ENCODE data around the gene SBK1.
"Not testable (repeated sequence)": the region's sequence is repeated elsewhere in the genome, so short reads cannot be mapped to it uniquely, and the experiment has no call there.

DNA sequence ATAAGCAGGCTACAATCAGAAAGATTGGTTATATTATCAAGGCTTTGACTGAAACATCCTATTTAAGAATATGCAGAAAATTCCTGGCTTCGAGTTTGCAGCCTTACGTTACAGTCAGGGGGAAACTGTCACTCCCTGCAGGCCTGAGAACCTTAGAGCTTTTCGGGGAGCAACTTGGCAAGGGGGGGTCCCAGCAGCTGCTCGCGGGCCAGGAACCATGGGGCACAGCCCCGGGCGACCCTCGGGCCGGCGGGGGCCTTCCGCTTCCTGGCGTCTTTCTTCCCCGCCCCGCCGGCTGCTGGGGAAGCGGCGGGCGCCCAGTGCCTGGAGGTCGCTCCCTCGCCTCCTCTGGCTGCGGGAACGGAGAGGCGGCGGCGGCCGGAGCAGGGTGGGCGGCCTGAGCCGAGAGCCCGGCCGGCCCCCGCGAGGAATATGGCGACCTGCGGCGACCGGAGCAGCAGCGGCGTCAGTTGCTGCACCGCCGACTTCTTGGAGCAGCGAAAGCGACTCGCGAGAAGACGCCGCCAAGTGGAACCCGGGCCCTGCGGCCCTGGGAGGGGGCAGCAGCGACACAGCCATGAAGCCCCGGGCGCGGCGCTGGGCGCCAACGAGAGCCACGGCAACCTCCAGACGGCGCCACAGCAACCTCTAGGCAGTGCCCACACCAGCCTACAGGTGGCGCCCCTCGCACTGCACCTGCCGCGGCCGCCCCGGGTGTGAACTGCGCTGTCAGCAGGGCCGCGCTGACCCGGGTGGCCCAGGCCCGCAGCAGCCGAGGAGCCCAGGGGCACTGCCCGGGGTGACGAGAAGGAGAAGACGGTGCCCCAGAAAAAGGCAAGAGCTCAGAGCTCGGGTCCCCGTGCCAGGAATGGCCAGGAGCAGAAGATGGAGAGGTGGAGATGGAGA, 72.2 kb downstream of the SBK1 start:
- TF ChIP-seq, protein P1, sequence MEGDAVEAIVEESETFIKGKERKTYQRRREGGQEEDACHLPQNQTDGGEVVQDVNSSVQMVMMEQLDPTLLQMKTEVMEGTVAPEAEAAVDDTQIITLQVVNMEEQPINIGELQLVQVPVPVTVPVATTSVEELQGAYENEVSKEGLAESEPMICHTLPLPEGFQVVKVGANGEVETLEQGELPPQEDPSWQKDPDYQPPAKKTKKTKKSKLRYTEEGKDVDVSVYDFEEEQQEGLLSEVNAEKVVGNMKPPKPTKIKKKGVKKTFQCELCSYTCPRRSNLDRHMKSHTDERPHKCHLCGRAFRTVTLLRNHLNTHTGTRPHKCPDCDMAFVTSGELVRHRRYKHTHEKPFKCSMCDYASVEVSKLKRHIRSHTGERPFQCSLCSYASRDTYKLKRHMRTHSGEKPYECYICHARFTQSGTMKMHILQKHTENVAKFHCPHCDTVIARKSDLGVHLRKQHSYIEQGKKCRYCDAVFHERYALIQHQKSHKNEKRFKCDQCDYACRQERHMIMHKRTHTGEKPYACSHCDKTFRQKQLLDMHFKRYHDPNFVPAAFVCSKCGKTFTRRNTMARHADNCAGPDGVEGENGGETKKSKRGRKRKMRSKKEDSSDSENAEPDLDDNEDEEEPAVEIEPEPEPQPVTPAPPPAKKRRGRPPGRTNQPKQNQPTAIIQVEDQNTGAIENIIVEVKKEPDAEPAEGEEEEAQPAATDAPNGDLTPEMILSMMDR (conservative IDR thresholded peaks at IDR 0.05) = peak; percentile 28; the same call in 1 of the 2 replicates
- not testable (repeated sequence) for TF ChIP-seq EZH2 (IDR thresholded peaks at IDR 0.05; ENCODE audit: low read depth)
